Subcutaneous abdominal adipose tissue (tissue), 5 donors: ENCODE measurements around the gene RAD51C.
"Not testable (repeated sequence)": the region's sequence is repeated elsewhere in the genome, so short reads cannot be mapped to it uniquely, and the experiment has no call there.

Experiments
- H3K27ac ChIP-seq: one replicate; pipeline ENCODE4 v1.7.0; 2013; ENCODE audit warnings: low read depth, mild to moderate bottlenecking, inconsistent platforms, low read length, moderate library complexity
- H3K27me3 ChIP-seq, 5 donors: one replicate each; pipeline ENCODE4 v1.7.0; 2013; ENCODE audit warnings: low read length in 5 of 5, inconsistent platforms in 1 of 5; ENCODE audit not compliant: control insufficient read depth in 5 of 5, insufficient read depth in 4 of 5
- H3K36me3 ChIP-seq, 5 donors: one replicate each; pipeline ENCODE4 v1.7.0; 2013; ENCODE audit warnings: low read length in 5 of 5; ENCODE audit not compliant: control insufficient read depth in 5 of 5, insufficient read depth in 5 of 5
- H3K4me1 ChIP-seq, 5 donors: one replicate each; pipeline ENCODE4 v1.7.0; 2013; ENCODE audit warnings: low read length in 5 of 5, mild to moderate bottlenecking in 3 of 5, moderate library complexity in 1 of 5; ENCODE audit not compliant: control insufficient read depth in 5 of 5, insufficient read depth in 5 of 5
- H3K4me3 ChIP-seq, 5 donors: one replicate each; pipeline ENCODE4 v1.7.0; 2013; ENCODE audit warnings: low read length in 5 of 5, low read depth in 1 of 5
- H3K9ac ChIP-seq, 5 donors: one replicate each; pipeline ENCODE4 v1.7.0; 2013; ENCODE audit warnings: low read length in 5 of 5, mild to moderate bottlenecking in 4 of 5, moderate library complexity in 3 of 5
- H3K9me3 ChIP-seq, 5 donors: one replicate each; pipeline ENCODE4 v1.7.0; 2013; ENCODE audit warnings: low read length in 5 of 5; ENCODE audit not compliant: control insufficient read depth in 5 of 5
- donor health status: healthy.
- donor health status: healthy.
- donor health status: healthy.
- donor health status: healthy.
- donor health status: healthy.

The RAD51C gene

DNA sequence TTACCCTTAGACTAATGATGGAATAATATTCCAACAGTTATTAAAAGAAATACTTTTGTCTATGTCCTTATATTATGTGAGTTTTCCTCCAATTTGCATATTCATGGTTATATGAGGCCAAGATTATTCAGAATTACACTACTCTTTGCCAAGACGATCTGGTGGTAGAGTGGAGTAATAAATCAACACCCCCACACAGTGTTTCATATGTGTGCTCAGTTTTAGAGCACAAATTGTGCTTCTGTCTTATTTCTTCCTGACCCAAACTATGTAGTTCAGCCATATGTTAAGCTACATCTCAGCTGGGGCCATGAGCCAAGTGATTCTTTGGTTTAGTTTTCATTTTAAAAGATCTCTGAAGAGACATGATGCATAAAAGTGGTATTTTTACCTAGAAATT lies 36.4 kb downstream of the RAD51C start:
- Histone ChIP-seq H3K36me3 (peaks cover 4 to 7% (median 4%) of the 10 kb centered on the region in 5 donors), H3K27me3 (no peaks in the 10 kb centered on the region), H3K9me3 (no peaks in the 10 kb centered on the region), H3K9ac (no peak overlapping the region), H3K4me1 (no peaks in the 10 kb centered on the region), H3K4me3 (no peak overlapping the region), H3K27ac (no peak overlapping the region)

- Histone ChIP-seq H3K27ac (no peak overlapping the region), H3K9me3 (no peaks in the 10 kb centered on the region), H3K27me3 (no peaks in the 10 kb centered on the region), H3K4me3 (no peak overlapping the region), H3K4me1 (no peaks in the 10 kb centered on the region), H3K36me3 (peaks cover 0 to 8% (median 3%) of the 10 kb centered on the region in 5 donors), H3K9ac (no peak overlapping the region)
These were observed 38.5 kb downstream of the RAD51C start for GRCh38 chr17:58730937-58731336.

- peaks cover 0 to 8% (median 3%) of the 10 kb centered on the region in 5 donors for H3K36me3 ChIP-seq
- no peak overlapping the region for H3K4me3 ChIP-seq
- H3K27me3 ChIP-seq: no peaks in the 10 kb centered on the region
- no peaks in the 10 kb centered on the region for H3K4me1 ChIP-seq
- no peak overlapping the region for H3K9ac ChIP-seq
- H3K9me3 ChIP-seq: no peaks in the 10 kb centered on the region
- no peak overlapping the region for H3K27ac ChIP-seq
These were observed 41.6 kb downstream of the RAD51C start for GRCh38 chr17:58734040-58734439.

GRCh38 chr17:58734811-58735210 lies 42.4 kb downstream of the RAD51C start:
- H3K9me3 ChIP-seq: no peaks in the 10 kb centered on the region
- no peaks in the 10 kb centered on the region for H3K27me3 ChIP-seq
- no peaks in the 10 kb centered on the region for H3K4me1 ChIP-seq
- no peak overlapping the region for H3K27ac ChIP-seq
- H3K9ac ChIP-seq: no peak overlapping the region
- H3K4me3 ChIP-seq: no peak overlapping the region
- peaks cover 0 to 8% (median 3%) of the 10 kb centered on the region in 5 donors for H3K36me3 ChIP-seq

DNA sequence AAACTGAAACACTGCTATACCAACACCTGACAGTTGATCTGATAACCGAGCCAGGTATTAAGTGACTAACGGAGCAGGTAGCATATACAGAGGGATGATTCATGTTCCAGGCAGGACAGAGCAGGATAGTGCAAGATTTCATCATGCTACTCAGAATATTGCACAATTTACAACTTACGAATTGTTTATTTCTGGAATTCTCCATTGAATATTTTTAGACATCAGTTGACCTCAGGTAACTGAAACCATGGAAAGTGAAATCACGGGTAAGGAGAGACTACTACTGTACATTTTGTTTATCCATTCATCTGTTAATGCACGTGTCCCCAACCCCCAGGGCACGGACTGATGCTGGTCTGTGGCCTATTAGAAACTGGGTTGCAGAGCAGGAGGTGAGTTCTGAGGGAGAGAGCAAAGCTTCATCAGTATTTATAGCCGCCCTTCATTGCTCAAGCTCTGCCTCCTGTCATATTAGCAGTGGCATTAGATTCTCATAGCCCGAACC lies 48.8 kb downstream of the RAD51C start:
- no peaks in the 10 kb centered on the region for H3K4me1 ChIP-seq
- H3K36me3 ChIP-seq: no peaks in the 10 kb centered on the region
- no peaks in the 10 kb centered on the region for H3K9me3 ChIP-seq
- H3K27ac ChIP-seq: no peak overlapping the region
- H3K4me3 ChIP-seq: no peak overlapping the region
- H3K9ac ChIP-seq: no peak overlapping the region
- H3K27me3 ChIP-seq: no peaks in the 10 kb centered on the region

DNA sequence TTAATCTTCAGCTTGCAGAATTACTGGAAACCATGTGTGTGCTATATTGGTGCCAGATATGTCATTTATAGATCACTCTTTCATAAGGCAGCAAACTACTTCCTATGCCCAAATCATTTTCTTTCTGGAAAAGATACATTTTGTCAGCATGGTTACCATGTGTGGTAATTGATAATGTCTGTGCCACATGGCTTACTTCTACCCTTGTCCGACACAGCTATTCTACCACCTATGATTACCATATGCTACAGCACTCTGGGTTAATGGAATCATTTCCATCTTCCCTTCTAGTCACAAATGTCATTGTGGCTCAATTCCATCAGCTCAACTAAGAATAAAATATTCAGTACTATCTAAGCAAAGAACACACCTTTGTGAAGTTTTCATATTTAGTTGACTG lies 55.3 kb downstream of the RAD51C start:
- Histone ChIP-seq H3K4me3 (no peak overlapping the region), H3K27me3 (no peaks in the 10 kb centered on the region), H3K36me3 (no peaks in the 10 kb centered on the region), H3K9me3 (no peaks in the 10 kb centered on the region), H3K4me1 (no peaks in the 10 kb centered on the region), H3K27ac (no peak overlapping the region), H3K9ac (no peak overlapping the region)

DNA sequence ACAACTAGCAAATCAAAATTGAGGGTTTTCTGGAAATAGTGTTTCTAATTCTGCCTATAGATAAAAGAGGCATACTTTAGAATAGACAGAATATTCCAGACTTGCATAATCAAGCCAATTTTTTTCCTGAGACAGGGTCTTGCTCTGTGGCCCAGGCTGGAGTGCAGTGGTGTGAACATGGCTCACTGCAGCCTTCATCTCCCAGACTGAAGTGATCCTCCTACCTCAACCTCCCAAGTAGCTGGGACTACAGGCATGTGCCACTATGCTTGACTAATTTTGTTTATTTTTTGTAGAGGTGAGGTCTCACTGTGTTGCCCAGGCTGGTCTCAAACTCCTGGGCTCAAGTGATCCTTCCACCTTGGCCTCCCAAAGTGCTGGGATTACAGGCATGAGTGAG lies 57.2 kb downstream of the RAD51C start:
- H3K27me3 ChIP-seq, H3K36me3 ChIP-seq, H3K4me3 ChIP-seq, H3K9ac ChIP-seq, H3K4me1 ChIP-seq, H3K27ac ChIP-seq, H3K9me3 ChIP-seq: not testable (repeated sequence)

DNA sequence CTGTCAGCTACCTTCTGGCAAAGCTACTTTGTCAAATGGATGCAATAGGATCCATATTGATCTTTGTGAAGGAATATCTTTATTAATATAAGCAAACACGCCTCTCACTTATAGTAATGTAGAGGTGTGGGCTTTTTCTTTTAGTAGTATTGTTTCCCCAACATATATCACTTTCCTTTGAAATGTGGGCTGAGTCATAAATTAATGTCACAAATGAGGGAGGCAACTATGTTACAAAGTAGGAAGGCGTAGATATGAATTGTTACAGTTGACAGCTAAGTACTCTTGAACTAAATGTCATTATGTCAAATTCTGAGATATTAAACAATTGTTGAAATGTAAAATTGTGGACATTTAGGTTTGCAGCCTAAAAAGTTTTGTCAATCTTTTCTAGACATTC lies 60.6 kb downstream of the RAD51C start:
- Histone ChIP-seq H3K9me3 (no peaks in the 10 kb centered on the region), H3K27ac (no peak overlapping the region), H3K4me3 (no peak overlapping the region), H3K4me1 (peaks cover 0 to 20% (median 15%) of the 10 kb centered on the region in 5 donors), H3K27me3 (peaks cover 9 to 24% (median 12%) of the 10 kb centered on the region in 5 donors), H3K36me3 (no peaks in the 10 kb centered on the region), H3K9ac (no peak overlapping the region)

DNA sequence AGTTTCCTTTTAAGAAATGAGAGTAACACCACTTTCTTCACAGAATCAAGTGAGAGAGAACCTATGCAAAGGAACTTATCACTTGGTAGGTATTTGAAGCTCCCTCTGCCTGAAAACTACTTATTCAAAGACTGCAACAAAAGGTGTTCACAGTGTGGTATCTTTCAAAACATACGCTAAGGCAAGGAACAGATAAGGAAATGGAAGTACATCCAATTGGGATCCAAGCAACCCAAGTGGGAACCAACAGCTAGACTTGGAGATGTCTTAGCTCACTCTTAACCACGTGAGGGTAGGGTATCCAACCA lies 62.8 kb downstream of the RAD51C start:
- peaks cover 0 to 20% (median 15%) of the 10 kb centered on the region in 5 donors for H3K4me1 ChIP-seq
- H3K27ac ChIP-seq: no peak overlapping the region
- peaks cover 12 to 35% (median 16%) of the 10 kb centered on the region in 5 donors for H3K27me3 ChIP-seq
- peak overlapping the region; percentile 35 to 84 (median 68) for H3K4me3 ChIP-seq
- no peaks in the 10 kb centered on the region for H3K9me3 ChIP-seq
- H3K9ac ChIP-seq: no peak overlapping the region
- H3K36me3 ChIP-seq: no peaks in the 10 kb centered on the region

GRCh38 chr17:58755577-58756245 lies 63.3 kb downstream of the RAD51C start, which contains the start of gene PPM1E:
PPM1E (plus strand) TSS chr17:58755854.
- Histone ChIP-seq H3K27ac (no peak within 1 kb of the TSS), H3K27me3 (peaks cover 12 to 37% (median 16%) of the 10 kb centered on the region in 5 donors), H3K36me3 (no peaks in the 10 kb centered on the region), H3K9me3 (no peaks in the 10 kb centered on the region), H3K4me3 (peak within 1 kb of the TSS; percentile 39 to 84 (median 68)), H3K4me1 (peaks cover 0 to 20% (median 15%) of the 10 kb centered on the region in 5 donors), H3K9ac (peak within 1 kb of the TSS in 1 of 5 donors; percentile 35)
